WTC11 (cell line): ENCODE data around the gene FAM3B. TPM values are rescaled to one million over a fixed set of nuclear protein-coding genes. Genes with fewer than 3 reads are reported as not detected.

ENCODE experiments used
- ATAC-seq: fragments of 200-7000 bp; cut with Tn5 transposase; 2 replicates; pipeline ENCODE4 v1.10.0; 2021; ENCODE audit warnings: mild to moderate bottlenecking, moderate library complexity
- CTCF ChIA-PET: fragments of 300-600 bp; sonication (Branson Sonifier 250); formaldehyde crosslinking; loops from one replicate; lab custom pipeline; 2021; ENCODE audit warnings: antibody characterized with exemption; lab: Charles Lee
- POLR2A ChIA-PET: fragments of 350-600 bp; sonication (Branson Sonifier 250); formaldehyde crosslinking; loops from one replicate; lab custom pipeline; 2021; ENCODE audit warnings: antibody characterized with exemption; lab: Charles Lee
- DNase-seq: peaks from one replicate; pipeline ENCODE4 v3.0.0; 2021; ENCODE audit warnings: low spot score
- H3K27ac Mint-ChIP-seq: 2 replicates; pipeline ENCODE4 v1.8.0; 2021; ENCODE audit warnings: mixed read lengths
- H3K27me3 Mint-ChIP-seq: 2 replicates; pipeline ENCODE4 v1.8.0; 2021; ENCODE audit warnings: low read depth, mild to moderate bottlenecking, moderate library complexity, mixed read lengths
- H3K36me3 Mint-ChIP-seq: 2 replicates; pipeline ENCODE4 v1.8.0; 2021; ENCODE audit warnings: mixed read lengths
- H3K4me1 Mint-ChIP-seq: 2 replicates; pipeline ENCODE4 v1.8.0; 2022; ENCODE audit warnings: mixed read lengths
- H3K4me3 Mint-ChIP-seq: 2 replicates; pipeline ENCODE4 v1.8.0; 2021; ENCODE audit warnings: mild to moderate bottlenecking, moderate library complexity, mixed read lengths
- H3K9me3 Mint-ChIP-seq: 2 replicates; pipeline ENCODE4 v1.8.0; 2021; ENCODE audit warnings: mixed read lengths
- CREB1 ChIP-seq: sonication (generic); formaldehyde crosslinking; IDR thresholded peaks from 2 replicates; pipeline ENCODE4 v1.8.0; 2023; ENCODE audit warnings: mild to moderate bottlenecking, missing genetic modification reagents
- FOXK1 ChIP-seq: sonication (generic); formaldehyde crosslinking; IDR thresholded peaks from 2 replicates; pipeline ENCODE4 v1.8.0; 2022; ENCODE audit warnings: mild to moderate bottlenecking, moderate library complexity, missing genetic modification reagents
- NFATC4 ChIP-seq: fragments of 250-450 bp; sonication (Bioruptor Pico); IDR thresholded peaks from 2 replicates; pipeline ENCODE4 v1.9.0; 2021; ENCODE audit warnings: mild to moderate bottlenecking
- SMAD3 ChIP-seq: sonication (generic); formaldehyde crosslinking; IDR thresholded peaks from 2 replicates; pipeline ENCODE4 v1.8.0; 2022; ENCODE audit warnings: missing genetic modification reagents, mild to moderate bottlenecking, borderline replicate concordance
- ZNF219 ChIP-seq: sonication (generic); formaldehyde crosslinking; IDR thresholded peaks from 2 replicates; pipeline ENCODE4 v1.8.0; 2023; ENCODE audit warnings: missing genetic modification reagents, mild to moderate bottlenecking, borderline replicate concordance
- total RNA-seq: library from RNA; stranded (reverse); gene quantifications from 3 replicates; pipeline ENCODE4 v1.2.3, GENCODE V29; 2021
- TF ChIP-seq, protein P1 (sequence below): sonication (generic); formaldehyde crosslinking; conservative IDR thresholded peaks from 2 replicates; pipeline ENCODE4 v1.8.1; 2023; ENCODE audit warnings: mild to moderate bottlenecking, low read depth, missing genetic modification reagents, moderate library complexity
- TF ChIP-seq, protein P2 (sequence below): fragments of 250-450 bp; sonication (Bioruptor Pico); IDR thresholded peaks from 2 replicates; pipeline ENCODE4 v2.1.2; 2022; ENCODE audit warnings: mild to moderate bottlenecking, moderate library complexity
- TF ChIP-seq, protein P3 (sequence below): sonication (generic); formaldehyde crosslinking; IDR thresholded peaks from 2 replicates; pipeline ENCODE4 v1.8.1; 2023; ENCODE audit warnings: mild to moderate bottlenecking, missing genetic modification reagents, moderate library complexity
- TF ChIP-seq, protein P4 (sequence below): sonication (generic); formaldehyde crosslinking; IDR thresholded peaks from 2 replicates; pipeline ENCODE4 v1.8.0; 2022; ENCODE audit warnings: mild to moderate bottlenecking, missing genetic modification reagents
- TF ChIP-seq, protein P5 (sequence below): sonication (generic); formaldehyde crosslinking; IDR thresholded peaks from 2 replicates; pipeline ENCODE4 v1.8.0; 2022; ENCODE audit warnings: missing genetic modification reagents
- TF ChIP-seq, protein P6 (sequence below): sonication (generic); formaldehyde crosslinking; conservative IDR thresholded peaks from 2 replicates; pipeline ENCODE4 v1.8.1; 2022; ENCODE audit warnings: mild to moderate bottlenecking, missing genetic modification reagents
- TF ChIP-seq, protein P7 (sequence below): sonication (generic); formaldehyde crosslinking; IDR thresholded peaks from 2 replicates; pipeline ENCODE4 v1.8.1; 2023; ENCODE audit warnings: mild to moderate bottlenecking, missing genetic modification reagents

FAM3B gene
- total RNA-seq, 1 experiment from 2014 or later: 1.4 TPM

DNA sequence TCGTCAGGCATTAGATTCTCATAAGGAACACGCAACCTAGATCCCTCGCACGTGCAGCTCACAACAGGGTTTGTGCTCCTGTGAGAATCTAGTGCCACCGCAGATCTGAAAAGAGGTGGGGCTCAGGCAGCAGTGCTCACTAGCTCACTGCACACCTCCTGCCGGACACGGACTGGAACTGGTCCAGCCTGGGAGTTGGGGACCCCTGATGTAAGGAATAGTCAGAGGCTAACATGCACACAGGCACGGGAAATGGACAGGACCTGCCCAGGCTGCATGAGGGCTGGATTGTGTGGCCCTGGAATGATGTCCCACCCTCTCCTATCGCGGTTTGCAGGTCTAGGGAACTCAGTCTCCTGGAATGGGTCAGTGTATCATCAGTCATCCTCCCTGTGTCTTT lies 86.2 kb downstream of the FAM3B start:
- Mint-ChIP-seq H3K4me1 (no peaks in the 10 kb centered on the region), H3K27me3 (no peaks in the 10 kb centered on the region), H3K27ac (no peak overlapping the region), H3K4me3 (no peak overlapping the region), H3K9me3 (no peaks in the 10 kb centered on the region), H3K36me3 (no peaks in the 10 kb centered on the region)
- POLR2A ChIA-PET: no interaction called here
- ATAC-seq (no peak), DNase-seq (no peak)
- no peak for TF ChIP-seq NFATC4 (CRISPR knock-in tag)
- TF ChIP-seq, protein P1, sequence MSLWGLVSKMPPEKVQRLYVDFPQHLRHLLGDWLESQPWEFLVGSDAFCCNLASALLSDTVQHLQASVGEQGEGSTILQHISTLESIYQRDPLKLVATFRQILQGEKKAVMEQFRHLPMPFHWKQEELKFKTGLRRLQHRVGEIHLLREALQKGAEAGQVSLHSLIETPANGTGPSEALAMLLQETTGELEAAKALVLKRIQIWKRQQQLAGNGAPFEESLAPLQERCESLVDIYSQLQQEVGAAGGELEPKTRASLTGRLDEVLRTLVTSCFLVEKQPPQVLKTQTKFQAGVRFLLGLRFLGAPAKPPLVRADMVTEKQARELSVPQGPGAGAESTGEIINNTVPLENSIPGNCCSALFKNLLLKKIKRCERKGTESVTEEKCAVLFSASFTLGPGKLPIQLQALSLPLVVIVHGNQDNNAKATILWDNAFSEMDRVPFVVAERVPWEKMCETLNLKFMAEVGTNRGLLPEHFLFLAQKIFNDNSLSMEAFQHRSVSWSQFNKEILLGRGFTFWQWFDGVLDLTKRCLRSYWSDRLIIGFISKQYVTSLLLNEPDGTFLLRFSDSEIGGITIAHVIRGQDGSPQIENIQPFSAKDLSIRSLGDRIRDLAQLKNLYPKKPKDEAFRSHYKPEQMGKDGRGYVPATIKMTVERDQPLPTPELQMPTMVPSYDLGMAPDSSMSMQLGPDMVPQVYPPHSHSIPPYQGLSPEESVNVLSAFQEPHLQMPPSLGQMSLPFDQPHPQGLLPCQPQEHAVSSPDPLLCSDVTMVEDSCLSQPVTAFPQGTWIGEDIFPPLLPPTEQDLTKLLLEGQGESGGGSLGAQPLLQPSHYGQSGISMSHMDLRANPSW (CRISPR knock-in tag): no peak
- TF ChIP-seq SMAD3 (CRISPR knock-in tag): no peak
- TF ChIP-seq CREB1 (CRISPR knock-in tag): no peak
- TF ChIP-seq, protein P2, sequence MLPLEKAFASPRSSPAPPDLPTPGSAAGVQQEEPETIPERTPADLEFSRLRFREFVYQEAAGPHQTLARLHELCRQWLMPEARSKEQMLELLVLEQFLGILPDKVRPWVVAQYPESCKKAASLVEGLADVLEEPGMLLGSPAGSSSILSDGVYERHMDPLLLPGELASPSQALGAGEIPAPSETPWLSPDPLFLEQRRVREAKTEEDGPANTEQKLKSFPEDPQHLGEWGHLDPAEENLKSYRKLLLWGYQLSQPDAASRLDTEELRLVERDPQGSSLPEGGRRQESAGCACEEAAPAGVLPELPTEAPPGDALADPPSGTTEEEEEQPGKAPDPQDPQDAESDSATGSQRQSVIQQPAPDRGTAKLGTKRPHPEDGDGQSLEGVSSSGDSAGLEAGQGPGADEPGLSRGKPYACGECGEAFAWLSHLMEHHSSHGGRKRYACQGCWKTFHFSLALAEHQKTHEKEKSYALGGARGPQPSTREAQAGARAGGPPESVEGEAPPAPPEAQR (CRISPR knock-in tag): no peak
- no peak for TF ChIP-seq ZNF219 (CRISPR knock-in tag)
- TF ChIP-seq FOXK1 (CRISPR knock-in tag): no peak
- TF ChIP-seq, protein P3, sequence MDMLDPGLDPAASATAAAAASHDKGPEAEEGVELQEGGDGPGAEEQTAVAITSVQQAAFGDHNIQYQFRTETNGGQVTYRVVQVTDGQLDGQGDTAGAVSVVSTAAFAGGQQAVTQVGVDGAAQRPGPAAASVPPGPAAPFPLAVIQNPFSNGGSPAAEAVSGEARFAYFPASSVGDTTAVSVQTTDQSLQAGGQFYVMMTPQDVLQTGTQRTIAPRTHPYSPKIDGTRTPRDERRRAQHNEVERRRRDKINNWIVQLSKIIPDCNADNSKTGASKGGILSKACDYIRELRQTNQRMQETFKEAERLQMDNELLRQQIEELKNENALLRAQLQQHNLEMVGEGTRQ (CRISPR knock-in tag): no peak
- TF ChIP-seq, protein P4, sequence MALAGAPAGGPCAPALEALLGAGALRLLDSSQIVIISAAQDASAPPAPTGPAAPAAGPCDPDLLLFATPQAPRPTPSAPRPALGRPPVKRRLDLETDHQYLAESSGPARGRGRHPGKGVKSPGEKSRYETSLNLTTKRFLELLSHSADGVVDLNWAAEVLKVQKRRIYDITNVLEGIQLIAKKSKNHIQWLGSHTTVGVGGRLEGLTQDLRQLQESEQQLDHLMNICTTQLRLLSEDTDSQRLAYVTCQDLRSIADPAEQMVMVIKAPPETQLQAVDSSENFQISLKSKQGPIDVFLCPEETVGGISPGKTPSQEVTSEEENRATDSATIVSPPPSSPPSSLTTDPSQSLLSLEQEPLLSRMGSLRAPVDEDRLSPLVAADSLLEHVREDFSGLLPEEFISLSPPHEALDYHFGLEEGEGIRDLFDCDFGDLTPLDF (CRISPR knock-in tag): no peak
- CTCF ChIA-PET: interaction anchor here (1.5 kb wide), 1 partner anchor 33 kb away, joined by 4 read pairs; no protein-coding TSS in a partner anchor

DNA sequence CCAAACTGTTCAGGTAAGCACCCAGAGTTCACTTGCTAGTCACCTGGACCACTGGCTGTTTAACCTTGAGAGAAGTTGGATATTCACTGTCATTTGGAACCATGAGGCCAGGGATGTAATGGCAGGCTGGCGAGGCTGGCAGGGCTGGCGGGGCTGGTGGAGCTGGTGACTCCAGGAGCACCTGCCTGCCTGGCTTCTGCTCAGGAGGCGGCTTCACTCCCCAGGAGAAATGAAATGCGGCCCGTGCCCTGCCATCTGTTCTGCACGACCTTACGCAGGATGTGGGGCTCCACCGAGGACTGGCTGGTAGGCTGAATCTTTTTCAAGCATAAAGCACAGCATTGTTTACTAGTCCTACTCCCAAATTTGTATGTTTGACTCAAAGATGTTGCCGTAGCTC lies 86.7 kb downstream of the FAM3B start:
- Mint-ChIP-seq H3K27me3 (no peaks in the 10 kb centered on the region), H3K4me3 (no peak overlapping the region), H3K9me3 (no peaks in the 10 kb centered on the region), H3K27ac (no peak overlapping the region), H3K36me3 (no peaks in the 10 kb centered on the region), H3K4me1 (no peaks in the 10 kb centered on the region)
- ATAC-seq (no peak), DNase-seq (no peak)
- TF ChIP-seq, protein P5, sequence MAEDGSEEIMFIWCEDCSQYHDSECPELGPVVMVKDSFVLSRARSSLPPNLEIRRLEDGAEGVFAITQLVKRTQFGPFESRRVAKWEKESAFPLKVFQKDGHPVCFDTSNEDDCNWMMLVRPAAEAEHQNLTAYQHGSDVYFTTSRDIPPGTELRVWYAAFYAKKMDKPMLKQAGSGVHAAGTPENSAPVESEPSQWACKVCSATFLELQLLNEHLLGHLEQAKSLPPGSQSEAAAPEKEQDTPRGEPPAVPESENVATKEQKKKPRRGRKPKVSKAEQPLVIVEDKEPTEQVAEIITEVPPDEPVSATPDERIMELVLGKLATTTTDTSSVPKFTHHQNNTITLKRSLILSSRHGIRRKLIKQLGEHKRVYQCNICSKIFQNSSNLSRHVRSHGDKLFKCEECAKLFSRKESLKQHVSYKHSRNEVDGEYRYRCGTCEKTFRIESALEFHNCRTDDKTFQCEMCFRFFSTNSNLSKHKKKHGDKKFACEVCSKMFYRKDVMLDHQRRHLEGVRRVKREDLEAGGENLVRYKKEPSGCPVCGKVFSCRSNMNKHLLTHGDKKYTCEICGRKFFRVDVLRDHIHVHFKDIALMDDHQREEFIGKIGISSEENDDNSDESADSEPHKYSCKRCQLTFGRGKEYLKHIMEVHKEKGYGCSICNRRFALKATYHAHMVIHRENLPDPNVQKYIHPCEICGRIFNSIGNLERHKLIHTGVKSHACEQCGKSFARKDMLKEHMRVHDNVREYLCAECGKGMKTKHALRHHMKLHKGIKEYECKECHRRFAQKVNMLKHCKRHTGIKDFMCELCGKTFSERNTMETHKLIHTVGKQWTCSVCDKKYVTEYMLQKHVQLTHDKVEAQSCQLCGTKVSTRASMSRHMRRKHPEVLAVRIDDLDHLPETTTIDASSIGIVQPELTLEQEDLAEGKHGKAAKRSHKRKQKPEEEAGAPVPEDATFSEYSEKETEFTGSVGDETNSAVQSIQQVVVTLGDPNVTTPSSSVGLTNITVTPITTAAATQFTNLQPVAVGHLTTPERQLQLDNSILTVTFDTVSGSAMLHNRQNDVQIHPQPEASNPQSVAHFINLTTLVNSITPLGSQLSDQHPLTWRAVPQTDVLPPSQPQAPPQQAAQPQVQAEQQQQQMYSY (CRISPR knock-in tag): no peak
- TF ChIP-seq, protein P6, sequence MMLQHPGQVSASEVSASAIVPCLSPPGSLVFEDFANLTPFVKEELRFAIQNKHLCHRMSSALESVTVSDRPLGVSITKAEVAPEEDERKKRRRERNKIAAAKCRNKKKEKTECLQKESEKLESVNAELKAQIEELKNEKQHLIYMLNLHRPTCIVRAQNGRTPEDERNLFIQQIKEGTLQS: no peak
- TF ChIP-seq, protein P7, sequence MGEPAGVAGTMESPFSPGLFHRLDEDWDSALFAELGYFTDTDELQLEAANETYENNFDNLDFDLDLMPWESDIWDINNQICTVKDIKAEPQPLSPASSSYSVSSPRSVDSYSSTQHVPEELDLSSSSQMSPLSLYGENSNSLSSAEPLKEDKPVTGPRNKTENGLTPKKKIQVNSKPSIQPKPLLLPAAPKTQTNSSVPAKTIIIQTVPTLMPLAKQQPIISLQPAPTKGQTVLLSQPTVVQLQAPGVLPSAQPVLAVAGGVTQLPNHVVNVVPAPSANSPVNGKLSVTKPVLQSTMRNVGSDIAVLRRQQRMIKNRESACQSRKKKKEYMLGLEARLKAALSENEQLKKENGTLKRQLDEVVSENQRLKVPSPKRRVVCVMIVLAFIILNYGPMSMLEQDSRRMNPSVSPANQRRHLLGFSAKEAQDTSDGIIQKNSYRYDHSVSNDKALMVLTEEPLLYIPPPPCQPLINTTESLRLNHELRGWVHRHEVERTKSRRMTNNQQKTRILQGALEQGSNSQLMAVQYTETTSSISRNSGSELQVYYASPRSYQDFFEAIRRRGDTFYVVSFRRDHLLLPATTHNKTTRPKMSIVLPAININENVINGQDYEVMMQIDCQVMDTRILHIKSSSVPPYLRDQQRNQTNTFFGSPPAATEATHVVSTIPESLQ (CRISPR knock-in tag): no peak
- ChIA-PET POLR2A (no interaction called here), CTCF (interaction anchor here (1.0 kb wide), 1 partner anchor 120 kb away, joined by 3 read pairs; no protein-coding TSS in a partner anchor)
